HG02610 (cell line): ENCODE measurements around the gene MYD88.
"Not testable (repeated sequence)": the region's sequence is repeated elsewhere in the genome, so short reads cannot be mapped to it uniquely, and the experiment has no call there.

ENCODE experiments used
- ATAC-seq: cut with Tn5 transposase; IDR thresholded peaks from one replicate; pipeline ENCODE4 v1.9.1; 2021; ENCODE audit warnings: mild to moderate bottlenecking, moderate library complexity; ENCODE audit not compliant: unreplicated experiment

Gene MYD88

GRCh38 chr3:38125305-38126120, 12.9 kb upstream of the MYD88 start:
- no peak for ATAC-seq

GRCh38 chr3:38126121-38126892, 12.2 kb upstream of the MYD88 start:
- ATAC-seq: no peak

GRCh38 chr3:38127611-38128302, 10.7 kb upstream of the MYD88 start:
- no peak for ATAC-seq

- no peak for ATAC-seq
Observed at GRCh38 chr3:38128303-38128655, 10.2 kb upstream of the MYD88 start.

GRCh38 chr3:38129058-38129457, 9.4 kb upstream of the MYD88 start:
- ATAC-seq: no peak

GRCh38 chr3:38130631-38131065, 7.8 kb upstream of the MYD88 start:
- no peak for ATAC-seq

GRCh38 chr3:38131621-38132369, 6.7 kb upstream of the MYD88 start:
- ATAC-seq: no peak

GRCh38 chr3:38133209-38133556, 5.3 kb upstream of the MYD88 start:
- ATAC-seq: no peak

- ATAC-seq: no peak
Observed at GRCh38 chr3:38133557-38134405, 4.7 kb upstream of the MYD88 start.

GRCh38 chr3:38134517-38135143, 3.8 kb upstream of the MYD88 start:
- not testable (repeated sequence) for ATAC-seq

- ATAC-seq: not testable (repeated sequence)
Observed at GRCh38 chr3:38135621-38136277, 2.7 kb upstream of the MYD88 start.

GRCh38 chr3:38136393-38136776, 2.1 kb upstream of the MYD88 start:
- no peak for ATAC-seq

GRCh38 chr3:38136777-38137614, 1.5 kb upstream of the MYD88 start, which contains the start of gene ACAA1:
ACAA1 (minus strand) TSS chr3:38137127; CDS start chr3:38137035, 92 bp downstream.
- peak; percentile 91 for ATAC-seq

GRCh38 chr3:38137615-38138348, 679 bp upstream of the MYD88 start:
- ATAC-seq: no peak

GRCh38 chr3:38139191-38139590, 730 bp downstream of the MYD88 start:
- no peak for ATAC-seq

- no peak for ATAC-seq
Observed at GRCh38 chr3:38139652-38140051, 1.2 kb downstream of the MYD88 start.
